IPS-20b (cell line): Measurements from ENCODE around the gene GLRX.

Source experiments
- H3K27ac ChIP-seq: one replicate; pipeline ENCODE4 v1.5.1; 2013; ENCODE audit warnings: low read length
- H3K27me3 ChIP-seq: 2 replicates; pipeline ENCODE4 v1.6.1; 2013; ENCODE audit warnings: mild to moderate bottlenecking, low read length, inconsistent platforms; ENCODE audit not compliant: insufficient read depth
- H3K36me3 ChIP-seq: 2 replicates; pipeline ENCODE4 v1.6.1; 2013; ENCODE audit warnings: low read depth, mild to moderate bottlenecking, inconsistent platforms, low read length, moderate library complexity; ENCODE audit not compliant: insufficient read depth
- H3K4me1 ChIP-seq: 2 replicates; pipeline ENCODE4 v1.6.1; 2013; ENCODE audit warnings: mild to moderate bottlenecking, control low read depth, inconsistent platforms, low read length, moderate library complexity; ENCODE audit not compliant: insufficient read depth
- H3K4me3 ChIP-seq: 2 replicates; pipeline ENCODE4 v1.5.1; 2013; ENCODE audit warnings: mild to moderate bottlenecking, low read length, inconsistent platforms
- H3K9ac ChIP-seq: 2 replicates; pipeline ENCODE4 v1.6.1; 2013; ENCODE audit warnings: low read depth, mild to moderate bottlenecking, inconsistent platforms, low read length, moderate library complexity
- H3K9me3 ChIP-seq: 2 replicates; pipeline ENCODE4 v1.6.1; 2013; ENCODE audit warnings: mild to moderate bottlenecking, low read depth, low read length, inconsistent platforms; ENCODE audit not compliant: insufficient read depth

GLRX gene

DNA sequence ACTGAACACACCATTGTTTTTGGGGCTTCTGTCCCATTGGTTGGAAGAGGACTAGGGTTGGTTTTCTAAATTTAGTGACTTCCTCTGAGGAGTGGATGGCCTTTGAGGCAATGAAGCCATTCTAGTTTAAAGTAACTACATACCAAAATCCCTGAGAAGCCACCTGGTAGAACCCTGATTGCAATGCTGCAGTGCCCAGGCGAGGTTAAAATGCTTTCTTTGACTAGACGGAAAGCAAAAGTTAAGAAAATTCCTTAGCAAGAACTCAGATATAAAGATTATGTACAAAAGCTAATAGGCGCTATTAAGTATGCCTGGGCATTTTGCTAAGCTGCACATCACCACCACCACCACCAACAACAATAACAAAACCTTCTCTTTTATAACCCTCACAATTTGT, 20.6 kb downstream of the GLRX start:
- H3K27me3 ChIP-seq, result no peaks in the 10 kb centered on the region
- H3K9ac ChIP-seq, result no peak overlapping the region
- no peaks in the 10 kb centered on the region for H3K9me3 ChIP-seq
- no peak overlapping the region for H3K4me3 ChIP-seq
- no peaks in the 10 kb centered on the region for H3K36me3 ChIP-seq
- no peak overlapping the region for H3K27ac ChIP-seq
- H3K4me1 ChIP-seq, result no peaks in the 10 kb centered on the region

- Histone ChIP-seq H3K4me1 (no peaks in the 10 kb centered on the region), H3K4me3 (no peak overlapping the region), H3K9ac (no peak overlapping the region), H3K27ac (no peak overlapping the region), H3K27me3 (no peaks in the 10 kb centered on the region), H3K36me3 (no peaks in the 10 kb centered on the region), H3K9me3 (no peaks in the 10 kb centered on the region)
These were observed 21.0 kb downstream of the GLRX start for GRCh38 chr5:95801532-95801931.

GRCh38 chr5:95800553-95800952, 22.0 kb downstream of the GLRX start:
- Histone ChIP-seq H3K27me3 (no peaks in the 10 kb centered on the region), H3K4me1 (no peaks in the 10 kb centered on the region), H3K4me3 (no peak overlapping the region), H3K27ac (no peak overlapping the region), H3K36me3 (no peaks in the 10 kb centered on the region), H3K9ac (no peak overlapping the region), H3K9me3 (no peaks in the 10 kb centered on the region)

GRCh38 chr5:95799191-95799835, 23.2 kb downstream of the GLRX start:
- Histone ChIP-seq H3K9ac (no peak overlapping the region), H3K9me3 (no peaks in the 10 kb centered on the region), H3K36me3 (no peaks in the 10 kb centered on the region), H3K4me1 (no peaks in the 10 kb centered on the region), H3K27me3 (no peaks in the 10 kb centered on the region), H3K27ac (no peak overlapping the region), H3K4me3 (no peak overlapping the region)

- no peak overlapping the region for H3K27ac ChIP-seq
- no peaks in the 10 kb centered on the region for H3K36me3 ChIP-seq
- no peaks in the 10 kb centered on the region for H3K9me3 ChIP-seq
- no peaks in the 10 kb centered on the region for H3K4me1 ChIP-seq
- H3K9ac ChIP-seq, result no peak overlapping the region
- no peaks in the 10 kb centered on the region for H3K27me3 ChIP-seq
- H3K4me3 ChIP-seq, result no peak overlapping the region
These were observed 24.0 kb downstream of the GLRX start for GRCh38 chr5:95798545-95798944.

- no peaks in the 10 kb centered on the region for H3K9me3 ChIP-seq
- no peak overlapping the region for H3K27ac ChIP-seq
- no peaks in the 10 kb centered on the region for H3K36me3 ChIP-seq
- H3K27me3 ChIP-seq, result no peaks in the 10 kb centered on the region
- H3K4me1 ChIP-seq, result no peaks in the 10 kb centered on the region
- H3K9ac ChIP-seq, result no peak overlapping the region
- H3K4me3 ChIP-seq, result no peak overlapping the region
These were observed 24.5 kb downstream of the GLRX start for GRCh38 chr5:95798048-95798447.

GRCh38 chr5:95797301-95797700, 25.2 kb downstream of the GLRX start:
- Histone ChIP-seq H3K27me3 (no peaks in the 10 kb centered on the region), H3K36me3 (no peaks in the 10 kb centered on the region), H3K4me1 (no peaks in the 10 kb centered on the region), H3K4me3 (no peak overlapping the region), H3K27ac (no peak overlapping the region), H3K9ac (no peak overlapping the region), H3K9me3 (no peaks in the 10 kb centered on the region)

- no peak overlapping the region for H3K9ac ChIP-seq
- no peaks in the 10 kb centered on the region for H3K36me3 ChIP-seq
- no peaks in the 10 kb centered on the region for H3K4me1 ChIP-seq
- H3K27me3 ChIP-seq, result no peaks in the 10 kb centered on the region
- no peak overlapping the region for H3K27ac ChIP-seq
- no peaks in the 10 kb centered on the region for H3K9me3 ChIP-seq
- H3K4me3 ChIP-seq, result no peak overlapping the region
These were observed 28.4 kb downstream of the GLRX start for GRCh38 chr5:95794070-95794516.

DNA sequence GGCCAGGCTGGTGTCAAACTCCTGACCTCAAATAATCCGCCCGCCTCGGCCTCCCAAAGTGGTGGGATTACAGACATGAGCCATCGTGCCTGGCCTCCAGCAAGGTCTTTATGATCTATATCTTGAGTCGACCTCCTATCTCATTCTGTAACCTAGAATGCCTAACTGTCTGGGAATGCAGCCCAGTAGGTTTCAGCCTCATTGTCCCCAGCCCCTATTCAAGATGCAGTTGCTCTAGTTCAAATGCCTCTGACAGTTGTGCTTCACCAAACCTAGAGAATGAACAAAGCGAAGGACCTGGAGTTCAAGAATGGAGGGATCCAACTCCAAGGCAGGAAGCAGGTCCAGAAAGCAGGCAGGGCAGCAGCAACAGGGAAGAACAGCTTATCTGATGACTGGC, 30.8 kb downstream of the GLRX start:
- Histone ChIP-seq H3K27ac (no peak overlapping the region), H3K9me3 (no peaks in the 10 kb centered on the region), H3K9ac (no peak overlapping the region), H3K36me3 (no peaks in the 10 kb centered on the region), H3K4me3 (no peak overlapping the region), H3K27me3 (no peaks in the 10 kb centered on the region), H3K4me1 (no peaks in the 10 kb centered on the region)

DNA sequence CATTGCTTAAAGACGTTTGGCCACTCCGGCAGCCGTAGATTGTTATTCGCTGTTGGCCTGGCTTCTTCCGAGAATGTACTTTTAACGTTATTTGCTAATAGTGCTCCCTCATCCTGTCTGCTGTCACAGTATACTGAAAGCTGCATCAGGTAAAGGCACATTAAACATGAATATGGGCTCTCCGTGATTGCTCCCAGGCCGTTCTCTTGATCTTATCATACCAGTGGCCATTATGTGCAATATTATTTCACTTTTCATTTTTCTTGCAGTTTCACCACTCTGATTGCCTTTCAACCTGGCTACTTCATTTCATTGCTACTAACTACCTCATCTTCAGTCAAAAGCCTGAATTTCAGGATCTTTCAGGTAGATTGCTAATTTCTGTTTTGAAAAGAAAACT, 34.0 kb downstream of the GLRX start:
- H3K27me3 ChIP-seq, result no peaks in the 10 kb centered on the region
- H3K4me1 ChIP-seq, result no peaks in the 10 kb centered on the region
- H3K9ac ChIP-seq, result no peak overlapping the region
- no peaks in the 10 kb centered on the region for H3K36me3 ChIP-seq
- no peak overlapping the region for H3K4me3 ChIP-seq
- H3K9me3 ChIP-seq, result no peaks in the 10 kb centered on the region
- H3K27ac ChIP-seq, result no peak overlapping the region

DNA sequence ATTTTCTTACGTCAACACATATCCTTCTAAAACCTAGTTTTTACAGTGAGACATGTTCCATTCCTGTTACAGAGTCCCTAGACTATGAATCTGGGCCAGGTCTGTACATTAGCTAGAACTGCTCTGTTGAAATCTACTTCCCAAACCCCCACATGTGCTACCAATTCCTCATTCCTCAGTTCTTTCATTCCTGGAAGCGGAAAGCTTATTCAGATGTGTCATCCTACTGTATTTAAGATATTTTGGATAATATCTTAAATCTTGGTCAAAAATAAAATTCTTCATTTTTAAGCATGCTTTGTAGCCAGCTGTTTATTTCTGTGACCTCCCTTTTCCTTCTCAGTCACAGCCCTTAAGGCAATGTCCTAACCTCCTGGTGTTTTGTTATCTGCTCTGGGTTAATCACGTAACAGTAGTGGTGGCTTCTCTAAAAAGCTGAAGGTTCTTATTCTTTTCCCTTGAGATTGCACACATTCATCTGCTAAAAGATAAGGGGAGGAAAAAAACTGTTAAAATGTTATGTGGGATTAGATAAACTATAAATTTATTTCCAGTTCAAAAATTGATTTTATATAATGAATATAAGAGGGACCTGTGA, 35.6 kb downstream of the GLRX start:
- Histone ChIP-seq H3K9me3 (no peaks in the 10 kb centered on the region), H3K27me3 (no peaks in the 10 kb centered on the region), H3K4me1 (no peaks in the 10 kb centered on the region), H3K27ac (no peak overlapping the region), H3K4me3 (no peak overlapping the region), H3K9ac (no peak overlapping the region), H3K36me3 (no peaks in the 10 kb centered on the region)

- H3K27me3 ChIP-seq, result no peaks in the 10 kb centered on the region
- H3K27ac ChIP-seq, result no peak overlapping the region
- H3K9ac ChIP-seq, result no peak overlapping the region
- H3K36me3 ChIP-seq, result no peaks in the 10 kb centered on the region
- H3K4me1 ChIP-seq, result no peaks in the 10 kb centered on the region
- H3K4me3 ChIP-seq, result no peak overlapping the region
- no peaks in the 10 kb centered on the region for H3K9me3 ChIP-seq
These were observed 37.8 kb downstream of the GLRX start for GRCh38 chr5:95784514-95785302.
